Measurements from ENCODE around the gene AFTPH.

Gene AFTPH

DNA sequence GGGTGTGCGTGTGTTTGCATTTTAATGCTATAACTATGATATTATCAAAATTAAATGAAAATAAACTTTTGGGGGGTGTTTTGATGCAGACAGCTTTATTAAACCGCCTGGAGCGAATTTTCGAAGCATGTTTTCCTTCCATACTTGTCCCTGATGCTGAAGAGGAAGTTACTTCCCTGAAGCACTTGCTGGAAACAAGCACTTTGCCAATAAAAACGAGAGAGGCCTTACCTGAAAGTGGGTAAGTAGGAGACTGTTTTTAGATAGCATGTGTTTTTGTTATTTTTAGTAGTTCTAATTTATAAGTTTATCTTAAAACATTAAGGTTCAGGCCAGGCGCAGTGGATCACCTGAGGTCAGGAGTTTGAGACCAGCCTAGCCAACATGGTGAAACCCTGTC is 43.3 kb downstream of the AFTPH start:
- TF ChIP-seq POLR2A (IDR thresholded peaks at IDR 0.05; ENCODE audit: low read length) (no peak), GATA1 (IDR thresholded peaks at IDR 0.05; ENCODE audit: low read depth, low read length) (no peak)
- no peak for DNase-seq

DNA sequence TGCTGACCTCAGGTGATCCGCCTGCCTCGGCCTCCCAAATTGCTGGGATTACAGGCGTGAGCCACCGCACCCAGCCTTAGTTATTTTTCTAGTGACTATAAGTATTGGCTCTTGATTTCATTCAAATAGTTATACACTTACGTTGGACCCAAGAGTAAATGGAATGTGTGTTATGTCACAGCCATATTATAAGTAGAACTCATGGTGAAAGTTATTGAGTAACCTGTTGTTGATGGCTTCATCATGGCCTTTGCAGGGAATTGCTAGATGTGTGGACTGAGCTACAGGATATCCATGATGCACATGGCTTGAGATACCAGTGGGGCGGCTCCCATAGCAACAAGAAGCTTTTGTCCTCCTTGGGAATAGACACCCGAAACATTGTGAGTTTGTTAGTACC is 44.7 kb downstream of the AFTPH start:
- DNase-seq = no peak
- TF ChIP-seq GATA1 (IDR thresholded peaks at IDR 0.05; ENCODE audit: low read depth, low read length) = no peak
- TF ChIP-seq POLR2A (IDR thresholded peaks at IDR 0.05; ENCODE audit: low read length) = no peak

DNA sequence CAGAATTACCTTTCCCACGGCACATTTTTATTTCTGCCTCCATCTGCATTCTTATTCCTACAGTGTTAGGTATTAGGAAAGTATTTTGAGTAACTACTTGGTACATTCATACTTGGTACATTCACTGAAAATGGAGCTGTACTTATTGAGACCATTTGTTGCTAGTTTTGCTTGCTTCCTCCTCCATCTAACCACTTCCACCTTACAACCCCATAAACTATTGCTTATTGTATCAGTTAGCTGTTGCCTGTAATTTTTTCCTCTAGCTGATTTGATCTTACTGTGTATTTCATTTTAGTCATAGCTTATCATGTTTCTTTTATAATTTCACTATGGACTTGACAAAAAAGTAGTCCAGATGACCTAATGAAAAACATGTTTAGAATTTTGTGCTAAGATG is 50.7 kb downstream of the AFTPH start:
- DNase-seq = no peak
- TF ChIP-seq POLR2A (IDR thresholded peaks at IDR 0.05; ENCODE audit: low read length) (no peak), GATA1 (IDR thresholded peaks at IDR 0.05; ENCODE audit: low read depth, low read length) (no peak)

DNA sequence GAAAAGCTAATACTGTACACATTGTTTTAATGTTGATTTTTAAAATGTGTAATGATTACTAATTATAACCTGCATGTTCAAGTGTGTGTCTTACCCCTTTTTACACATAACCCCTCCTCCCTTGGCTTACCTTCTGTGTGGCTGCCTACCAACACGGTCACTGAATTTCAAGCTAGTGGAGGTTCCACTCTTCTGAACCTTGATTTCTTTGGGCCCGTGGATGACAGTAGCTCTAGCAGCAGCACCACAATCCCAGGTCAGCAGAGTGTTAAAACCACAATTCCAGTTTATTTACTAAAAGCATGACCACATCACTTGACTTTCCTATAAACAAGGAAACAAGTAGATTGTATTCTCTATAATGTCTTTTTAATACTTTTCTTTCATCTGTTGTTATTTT is 56.9 kb downstream of the AFTPH start:
- TF ChIP-seq GATA1 (IDR thresholded peaks at IDR 0.05; ENCODE audit: low read depth, low read length) (no peak), POLR2A (IDR thresholded peaks at IDR 0.05; ENCODE audit: low read length) (no peak)
- no peak for DNase-seq

DNA sequence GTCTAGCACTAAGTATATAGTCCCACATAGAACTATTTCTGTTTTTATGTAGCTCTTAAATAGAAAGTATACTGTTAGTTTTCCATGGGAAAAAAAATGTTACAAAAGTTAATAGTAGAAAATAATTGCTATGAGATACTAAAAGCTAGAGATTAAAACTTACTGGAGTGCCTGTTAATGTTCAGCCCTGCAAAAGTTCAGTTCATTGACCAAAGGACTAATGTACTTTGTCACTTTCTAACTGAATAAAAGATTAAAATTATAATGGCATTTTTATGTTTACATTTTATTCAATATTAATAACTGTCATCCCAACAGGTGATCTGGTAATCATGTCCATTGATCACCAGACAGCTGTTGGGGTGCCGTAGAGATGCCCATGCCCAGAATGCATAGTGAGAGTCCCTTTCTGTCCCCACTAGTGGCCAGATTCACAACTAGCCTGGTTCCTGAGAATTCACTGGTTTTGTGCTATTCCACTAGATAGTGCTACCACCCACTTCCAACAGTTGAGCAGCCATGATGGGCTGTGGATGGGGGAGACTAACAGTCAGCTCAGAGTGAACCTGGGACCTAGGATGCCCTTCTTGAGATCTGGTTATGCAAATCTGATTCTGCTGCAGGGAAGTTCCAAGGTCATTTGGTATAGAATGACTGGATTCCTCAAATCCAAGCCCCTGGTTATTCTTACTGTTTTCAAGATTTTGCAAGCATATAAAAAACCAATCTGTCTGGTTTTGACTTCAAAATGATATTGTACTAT is 57.8 kb downstream of the AFTPH start:
- DNase-seq = no peak
- TF ChIP-seq GATA1 (IDR thresholded peaks at IDR 0.05; ENCODE audit: low read depth, low read length) (no peak), POLR2A (IDR thresholded peaks at IDR 0.05; ENCODE audit: low read length) (no peak)

DNA sequence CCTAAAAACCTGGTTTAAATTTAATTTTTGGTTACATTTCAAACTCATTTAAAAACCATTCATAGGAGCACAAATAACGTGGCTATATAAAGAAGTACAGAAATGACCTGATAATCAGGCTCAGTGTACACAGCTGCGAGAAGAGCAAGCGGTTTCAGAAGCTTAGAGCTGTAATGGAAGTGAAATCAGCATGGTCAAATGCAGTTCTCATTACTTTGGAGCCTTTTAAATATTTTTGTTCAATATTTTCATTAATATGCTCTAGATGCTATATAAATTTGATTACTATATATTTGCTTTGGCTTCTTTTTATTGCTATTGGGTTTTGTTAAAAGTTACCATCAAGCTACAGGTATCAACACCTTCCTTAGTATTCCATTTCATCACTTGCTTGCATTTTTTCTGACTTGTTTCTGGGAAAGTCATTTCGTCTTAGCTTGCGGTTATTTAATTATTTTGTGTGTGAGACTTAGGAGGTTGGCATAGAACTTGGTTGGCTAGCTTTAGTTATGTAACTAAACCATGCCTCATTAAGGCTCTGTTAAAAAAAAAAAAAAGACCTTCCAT is 58.7 kb downstream of the AFTPH start:
- TF ChIP-seq GATA1 (IDR thresholded peaks at IDR 0.05; ENCODE audit: low read depth, low read length) = no peak
- no peak for TF ChIP-seq POLR2A (IDR thresholded peaks at IDR 0.05; ENCODE audit: low read length)
- DNase-seq = no peak

DNA sequence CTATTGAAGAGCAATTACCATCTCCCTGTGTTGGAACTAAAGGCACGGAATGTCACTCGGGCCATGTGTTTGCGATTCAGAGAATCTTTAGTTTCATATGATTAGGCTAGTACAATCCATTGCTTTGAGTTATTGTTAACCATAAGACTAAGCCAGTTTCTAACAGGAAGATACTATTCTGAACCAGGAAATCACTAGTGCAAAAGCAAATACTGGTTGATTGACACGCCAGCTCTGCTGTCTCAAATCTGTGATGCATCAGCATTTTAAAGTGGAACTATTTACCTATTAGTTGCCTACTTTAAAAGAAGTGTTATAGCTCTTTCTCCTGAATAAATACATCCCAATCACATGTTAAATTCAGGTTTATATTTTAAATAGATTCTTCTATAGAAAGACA is 61.9 kb downstream of the AFTPH start:
- no peak for DNase-seq
- TF ChIP-seq GATA1 (IDR thresholded peaks at IDR 0.05; ENCODE audit: low read depth, low read length) (no peak), POLR2A (IDR thresholded peaks at IDR 0.05; ENCODE audit: low read length) (no peak)

DNA sequence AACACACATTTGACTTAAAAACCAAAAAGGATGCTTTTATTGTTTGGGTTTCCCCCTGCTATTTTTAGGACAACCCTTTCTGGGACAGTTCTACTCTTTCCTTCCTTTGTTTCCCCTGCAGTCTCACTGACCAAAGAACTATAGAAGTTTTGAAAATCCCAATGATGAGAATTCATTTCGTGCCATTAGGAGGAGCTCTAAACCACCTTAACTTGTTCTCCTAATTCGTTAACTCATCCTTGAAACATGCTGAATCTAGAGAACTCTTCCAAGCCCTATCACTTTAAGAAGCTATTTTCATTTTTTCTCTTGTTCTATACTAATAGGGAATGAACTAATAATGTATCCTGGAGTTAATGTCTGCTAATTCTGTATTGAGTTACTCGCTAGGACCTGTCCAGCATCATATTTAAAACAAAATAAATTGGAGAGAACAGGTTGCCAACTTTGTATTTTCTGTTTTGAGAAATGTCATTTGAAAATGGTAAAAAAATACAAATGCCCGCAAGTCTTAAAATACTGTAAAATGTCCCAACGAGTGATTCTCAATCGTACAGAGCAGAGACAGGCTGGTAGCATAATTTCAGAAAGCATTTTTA is 62.9 kb downstream of the AFTPH start:
- peak; percentile 54 to 74 for DNase-seq

DNA sequence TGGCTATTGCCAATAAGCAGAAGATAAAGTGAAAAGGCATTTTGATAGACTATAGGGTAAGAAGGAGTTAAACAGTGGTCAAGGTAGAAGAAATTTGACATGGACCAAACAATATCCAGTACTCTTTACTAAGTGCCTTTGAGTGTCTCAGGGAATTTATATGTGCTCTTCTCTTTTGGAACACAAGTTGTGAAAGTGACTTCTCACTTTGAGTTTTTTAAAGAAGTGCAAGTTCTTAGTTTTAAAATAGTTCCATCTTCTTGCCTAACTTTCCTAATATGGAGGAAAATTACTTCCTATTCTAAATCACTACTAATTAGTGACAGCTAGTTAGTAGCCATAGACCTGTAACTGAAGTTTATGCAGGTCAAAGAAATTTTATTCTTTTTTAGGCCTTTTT is 63.4 kb downstream of the AFTPH start:
- TF ChIP-seq GATA1 (IDR thresholded peaks at IDR 0.05; ENCODE audit: low read depth, low read length) = no peak
- no peak for TF ChIP-seq POLR2A (IDR thresholded peaks at IDR 0.05; ENCODE audit: low read length)
- no peak for DNase-seq

More for the DNA sequence above, 62.9 kb downstream of the AFTPH start:
- no peak for TF ChIP-seq GATA1 (IDR thresholded peaks at IDR 0.05; ENCODE audit: low read depth, low read length)
- no peak for TF ChIP-seq POLR2A (IDR thresholded peaks at IDR 0.05; ENCODE audit: low read length)

DNA sequence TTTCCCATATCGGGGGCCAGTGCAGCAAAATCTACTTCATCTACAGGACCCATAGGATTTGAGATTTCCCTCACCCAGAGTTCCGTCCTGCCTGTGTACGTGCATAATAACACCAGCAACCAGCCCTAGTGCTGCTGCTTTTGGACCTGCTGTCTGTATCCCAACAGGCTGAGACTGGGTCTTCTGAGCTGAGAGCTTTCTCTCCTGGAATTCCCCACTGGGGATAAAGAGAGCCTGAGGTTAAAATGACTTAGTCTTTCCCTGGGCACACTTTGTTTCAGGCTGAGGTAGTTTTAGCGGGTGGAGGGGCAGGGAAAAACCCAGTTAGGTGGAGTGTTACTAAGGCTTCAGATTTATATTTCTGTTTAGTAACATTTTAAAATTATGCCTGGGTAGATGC is 67.1 kb downstream of the AFTPH start:
- DNase-seq = no peak
- TF ChIP-seq POLR2A (IDR thresholded peaks at IDR 0.05; ENCODE audit: low read length) (no peak), GATA1 (IDR thresholded peaks at IDR 0.05; ENCODE audit: low read depth, low read length) (no peak)

DNA sequence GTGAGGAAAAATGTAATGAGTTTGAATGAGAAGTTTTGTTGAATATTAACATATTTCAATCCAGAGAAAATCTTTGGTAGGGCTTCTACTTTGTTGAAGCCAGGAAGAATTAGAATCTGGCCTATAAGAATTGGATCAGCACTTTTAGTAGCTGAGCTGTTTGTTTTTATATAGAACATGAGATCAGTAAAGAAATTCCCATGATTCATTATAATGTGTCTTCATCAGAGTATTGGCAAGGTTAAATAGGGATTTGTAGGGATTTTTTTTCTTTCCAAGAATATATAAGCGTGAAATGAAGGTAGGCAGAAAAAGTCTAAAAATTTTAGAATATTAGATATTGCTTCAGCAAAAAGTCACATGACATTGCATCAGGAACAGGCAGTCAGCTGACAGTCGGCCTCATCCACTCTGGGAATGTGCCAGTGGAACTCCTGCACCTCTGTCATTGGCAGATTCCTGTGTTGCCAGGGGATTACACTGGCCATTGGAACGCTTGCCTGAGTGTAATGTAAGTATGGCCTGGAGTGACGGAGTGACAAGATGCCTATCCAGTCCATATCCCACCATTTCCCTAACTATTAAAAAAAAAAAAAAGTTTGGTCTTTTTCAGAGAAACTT is 69.0 kb downstream of the AFTPH start:
- TF ChIP-seq POLR2A (IDR thresholded peaks at IDR 0.05; ENCODE audit: low read length) (no peak), GATA1 (IDR thresholded peaks at IDR 0.05; ENCODE audit: low read depth, low read length) (no peak)
- no peak for DNase-seq

DNA sequence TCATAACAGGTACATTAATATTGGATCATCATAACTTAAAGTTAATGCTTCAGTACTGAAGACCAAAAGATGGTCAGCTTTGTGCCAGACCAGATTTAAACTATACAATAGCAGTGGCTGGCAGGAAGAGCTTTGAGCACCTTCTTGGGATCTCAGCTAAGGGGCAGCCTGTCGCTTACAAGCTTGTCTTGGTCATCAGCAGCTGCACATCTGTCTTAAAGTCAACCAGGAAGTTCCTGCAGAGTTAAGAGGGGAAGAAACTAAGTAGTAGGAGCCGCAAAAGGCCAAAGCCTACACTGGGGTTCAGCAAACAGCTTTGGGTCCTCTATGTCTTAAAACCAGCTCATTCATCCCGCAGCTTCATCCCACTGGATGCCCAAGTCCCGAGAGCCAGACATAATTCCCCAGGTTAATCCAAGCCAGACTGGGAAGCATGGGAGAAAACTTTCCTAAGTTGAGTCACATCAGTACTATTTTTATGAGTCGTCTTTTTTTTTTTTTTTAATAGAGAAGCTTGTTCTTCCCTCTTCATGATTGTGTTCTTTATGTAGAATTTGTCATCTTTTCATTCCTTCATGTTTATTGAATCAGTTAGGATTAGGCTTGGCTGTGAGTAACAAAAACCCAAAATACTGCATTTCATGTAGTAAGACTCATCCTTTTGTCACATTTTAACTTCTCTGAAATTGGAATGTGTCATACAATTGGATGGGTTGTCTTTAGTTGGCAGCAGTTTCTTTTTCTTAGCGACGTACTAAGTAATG is 70.3 kb downstream of the AFTPH start:
- TF ChIP-seq GATA1 (IDR thresholded peaks at IDR 0.05; ENCODE audit: low read depth, low read length) (no peak), POLR2A (IDR thresholded peaks at IDR 0.05; ENCODE audit: low read length) (no peak)
- no peak for DNase-seq

DNA sequence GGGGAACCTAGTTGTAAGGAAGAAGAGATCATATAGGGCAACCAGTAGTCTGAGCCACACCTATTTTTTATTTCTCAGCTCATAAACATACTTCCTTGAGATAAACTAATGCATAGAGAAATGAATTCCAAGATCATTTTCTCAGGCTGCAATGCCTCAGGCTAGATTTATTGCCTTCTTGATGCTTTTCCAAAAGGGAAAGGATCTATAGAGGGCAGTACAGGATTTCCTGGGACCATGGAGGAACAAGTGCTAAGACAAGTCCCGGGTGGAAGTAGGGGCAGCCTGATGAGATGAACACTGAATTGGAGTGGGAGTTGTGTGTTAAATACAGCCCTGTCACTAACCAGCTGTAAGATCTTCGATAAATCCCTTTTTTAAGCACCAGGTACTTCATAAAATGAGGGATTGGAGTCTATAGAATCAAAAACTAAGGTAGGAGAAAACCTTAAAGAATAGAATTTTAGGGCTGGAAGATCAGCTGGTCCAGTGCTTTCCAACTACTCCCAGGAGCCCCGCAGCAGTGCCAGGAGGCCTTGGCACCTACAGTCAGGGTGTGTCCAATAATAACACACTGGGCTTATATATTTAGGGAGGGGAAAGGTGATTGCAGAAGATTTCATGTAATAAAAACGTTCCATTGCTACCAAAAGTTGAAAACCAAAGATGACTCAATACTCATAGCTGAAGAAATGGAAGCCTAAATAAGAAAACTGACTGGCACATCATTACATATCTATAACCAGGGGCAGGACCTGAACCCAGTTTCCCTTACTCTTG is 71.5 kb downstream of the AFTPH start:
- DNase-seq = peak in 1 of 2 experiments; percentile 16
- TF ChIP-seq POLR2A (IDR thresholded peaks at IDR 0.05; ENCODE audit: low read length) = no peak
- TF ChIP-seq GATA1 (IDR thresholded peaks at IDR 0.05; ENCODE audit: low read depth, low read length) = no peak
